UCSD-AML1 (cell line): ENCODE measurements around the gene PCSK2.

Experiments
- DNase-seq: peaks from one replicate; lab custom pipeline; 2025; ENCODE audit not compliant: unreplicated experiment; lab: John Stamatoyannopoulos, UW

The PCSK2 gene

GRCh38 chr20:17248224-17248623, 21.4 kb downstream of the PCSK2 start:
- no peak for DNase-seq

DNA sequence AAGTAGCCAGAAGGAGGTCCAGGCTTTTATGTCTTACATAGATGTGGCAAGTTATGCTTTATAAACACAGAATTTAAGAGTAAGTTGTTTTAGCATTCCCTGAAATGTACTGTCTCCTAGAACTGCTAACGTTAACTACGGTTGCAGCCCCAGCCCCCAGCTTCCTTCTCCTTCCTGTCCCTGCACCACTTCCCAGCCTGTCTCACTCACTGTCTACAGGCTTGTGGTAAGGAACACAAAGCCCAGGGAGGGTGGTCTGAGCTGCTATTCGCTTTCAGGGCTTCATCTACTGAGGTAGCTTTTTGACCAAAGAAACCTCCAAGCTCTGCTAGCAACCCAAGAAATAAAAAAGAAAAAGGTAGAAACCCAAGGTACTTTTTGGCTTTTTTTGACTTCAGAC, 35.9 kb downstream of the PCSK2 start:
- peak; percentile 42 for DNase-seq

GRCh38 chr20:17273717-17274116, 46.9 kb downstream of the PCSK2 start:
- DNase-seq = no peak

GRCh38 chr20:17276101-17276500, 49.3 kb downstream of the PCSK2 start:
- no peak for DNase-seq

DNA sequence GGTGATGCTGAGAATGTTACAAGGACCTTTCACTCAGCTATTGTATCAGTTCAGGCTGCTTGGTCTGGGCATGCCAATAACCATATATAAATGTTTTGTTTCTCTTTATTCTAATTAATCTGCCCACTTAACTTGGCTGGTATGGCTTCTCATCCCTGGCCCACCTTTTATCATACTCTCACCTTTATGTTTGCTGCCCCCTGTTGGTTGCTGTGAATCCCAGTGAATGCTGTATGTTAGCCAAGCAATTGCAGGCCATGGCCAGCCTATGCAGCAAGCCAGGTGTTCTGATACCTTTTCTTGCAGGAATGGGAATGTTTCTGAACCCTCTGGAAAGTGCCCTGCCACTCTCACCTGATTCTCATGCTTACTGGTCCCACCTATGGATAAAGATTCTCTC, 54.6 kb downstream of the PCSK2 start:
- DNase-seq = peak; percentile 24

GRCh38 chr20:17282501-17282900, 55.7 kb downstream of the PCSK2 start:
- DNase-seq = no peak

DNA sequence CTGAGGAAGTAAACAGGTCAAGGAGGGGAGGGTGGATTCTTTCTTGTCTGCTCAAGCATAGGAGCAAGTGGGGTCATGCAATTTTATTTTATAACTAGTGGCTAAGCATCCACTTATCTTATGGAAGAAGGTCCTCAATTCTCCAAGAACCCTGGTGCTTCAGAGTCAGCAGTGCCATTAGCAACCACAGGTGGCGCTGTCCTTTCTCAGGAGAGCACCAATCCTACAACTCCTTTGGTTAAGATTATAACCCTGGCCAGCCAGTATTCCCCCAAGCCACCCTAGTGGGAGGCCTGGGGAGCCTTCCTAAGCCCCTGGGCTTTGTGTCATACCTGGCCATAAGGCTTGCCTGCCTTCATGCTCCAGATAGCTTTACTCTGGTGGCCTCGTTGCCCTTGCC, 60.7 kb downstream of the PCSK2 start:
- DNase-seq = no peak

DNA sequence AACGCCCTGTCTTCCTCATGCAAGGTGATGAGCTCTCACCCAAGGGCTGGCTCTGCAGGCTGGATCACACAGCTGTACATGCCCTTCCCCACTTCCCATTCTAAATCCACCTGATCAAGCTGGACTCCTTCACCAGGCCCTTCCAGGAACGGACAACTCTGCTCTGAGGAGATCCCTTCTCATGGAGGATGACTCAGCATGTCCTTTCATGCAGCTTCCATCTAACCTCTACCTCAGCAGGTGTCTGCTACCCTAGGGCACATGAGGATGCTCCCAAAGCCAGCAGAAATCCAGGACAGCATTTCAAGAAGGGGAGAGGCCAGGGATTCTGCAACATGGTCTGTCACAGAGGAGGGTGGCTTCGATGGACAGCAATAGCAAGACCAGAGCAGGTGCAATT, 61.2 kb downstream of the PCSK2 start:
- no peak for DNase-seq

DNA sequence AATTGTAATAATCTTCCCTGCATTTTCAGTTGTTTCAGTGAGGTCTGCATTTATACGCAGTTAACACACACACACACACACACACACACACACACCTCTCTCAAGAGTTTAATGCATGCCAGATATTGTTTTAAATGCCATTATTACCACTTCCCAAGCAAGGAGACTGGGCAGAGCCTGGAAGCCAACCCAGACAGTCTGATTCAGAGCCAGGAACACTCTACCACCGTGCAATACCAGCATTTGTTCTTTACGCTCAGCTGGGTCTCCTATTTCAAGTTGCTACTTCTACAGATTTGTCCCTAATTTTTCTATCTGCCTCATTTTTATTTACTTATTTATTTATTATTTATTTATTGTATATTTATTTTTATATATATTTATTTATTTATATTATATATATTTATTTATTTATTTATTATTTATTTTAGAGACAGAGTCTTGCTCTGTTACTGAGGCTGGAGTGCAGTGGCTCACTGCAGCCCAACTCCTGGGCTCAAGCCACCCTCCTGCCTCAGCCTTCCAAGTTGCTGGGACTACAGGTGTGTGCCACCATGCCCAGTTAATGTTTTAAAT, 68.4 kb downstream of the PCSK2 start:
- DNase-seq = no peak

- DNase-seq = no peak
These were observed 69.2 kb downstream of the PCSK2 start for GRCh38 chr20:17295991-17296390.

GRCh38 chr20:17298171-17298570, 71.3 kb downstream of the PCSK2 start:
- DNase-seq = no peak

DNA sequence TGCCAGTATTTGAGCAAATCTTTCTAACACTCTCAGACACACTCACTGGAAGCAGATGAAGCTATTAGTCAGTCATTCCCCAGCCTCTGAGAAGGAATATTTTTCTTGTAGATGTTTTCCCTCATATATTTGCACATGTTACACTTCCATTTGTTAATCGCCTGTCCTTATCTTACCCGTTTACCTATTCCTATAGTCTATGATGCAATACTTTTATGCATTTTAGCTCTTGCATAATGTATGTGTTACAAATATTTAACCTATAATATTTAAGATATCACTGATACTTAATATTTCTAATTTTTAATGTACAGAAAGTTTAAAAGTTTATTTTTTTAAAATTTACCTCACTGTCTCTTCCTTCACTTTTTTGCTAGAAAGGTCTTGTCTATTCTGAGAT, 71.9 kb downstream of the PCSK2 start:
- no peak for DNase-seq

GRCh38 chr20:17300113-17300512, 73.3 kb downstream of the PCSK2 start:
- DNase-seq = no peak

DNA sequence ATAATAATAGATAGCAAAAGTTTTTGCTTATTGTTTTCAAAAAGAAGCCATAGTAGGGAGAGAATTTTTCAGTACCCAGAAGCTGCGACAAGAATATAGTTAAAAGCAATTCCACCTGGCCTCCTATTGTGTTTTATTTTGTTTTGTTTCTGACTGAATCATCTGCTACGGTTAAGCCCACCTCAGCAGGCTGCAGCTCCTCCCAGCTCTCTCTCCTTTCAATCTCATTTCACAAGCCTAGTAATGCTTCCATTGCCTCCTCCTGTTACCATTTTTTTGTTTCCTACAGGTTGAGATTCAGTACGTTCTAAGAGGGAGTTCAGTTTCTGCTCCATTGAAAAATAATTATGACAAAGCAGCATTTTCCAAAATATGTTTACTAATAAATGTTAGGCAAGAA, 77.9 kb downstream of the PCSK2 start:
- no peak for DNase-seq

- no peak for DNase-seq
These were observed 79.6 kb downstream of the PCSK2 start for GRCh38 chr20:17306427-17306826.

DNA sequence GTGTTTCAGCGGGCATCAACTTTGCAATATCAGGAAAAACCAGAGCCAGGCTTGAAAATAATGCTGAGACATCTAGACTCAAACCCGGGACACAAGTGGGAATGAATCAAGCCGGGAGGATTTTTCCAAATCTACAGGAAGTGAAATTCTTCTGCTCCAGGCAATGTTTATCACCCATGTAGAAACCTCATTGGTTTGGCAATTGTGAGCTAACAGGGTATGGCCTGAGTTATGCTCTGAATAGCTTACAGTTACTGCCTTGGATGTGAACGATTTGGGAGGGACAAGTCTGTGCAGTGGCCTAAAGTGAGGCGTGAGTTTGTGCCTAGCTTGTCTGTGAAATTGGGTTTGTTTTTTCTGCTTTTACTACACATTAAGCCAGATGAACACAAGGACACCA, 87.4 kb downstream of the PCSK2 start:
- no peak for DNase-seq

- no peak for DNase-seq
These were observed 88.8 kb downstream of the PCSK2 start for GRCh38 chr20:17315407-17316231.

- no peak for DNase-seq
These were observed 89.6 kb downstream of the PCSK2 start for GRCh38 chr20:17316316-17317038.

DNA sequence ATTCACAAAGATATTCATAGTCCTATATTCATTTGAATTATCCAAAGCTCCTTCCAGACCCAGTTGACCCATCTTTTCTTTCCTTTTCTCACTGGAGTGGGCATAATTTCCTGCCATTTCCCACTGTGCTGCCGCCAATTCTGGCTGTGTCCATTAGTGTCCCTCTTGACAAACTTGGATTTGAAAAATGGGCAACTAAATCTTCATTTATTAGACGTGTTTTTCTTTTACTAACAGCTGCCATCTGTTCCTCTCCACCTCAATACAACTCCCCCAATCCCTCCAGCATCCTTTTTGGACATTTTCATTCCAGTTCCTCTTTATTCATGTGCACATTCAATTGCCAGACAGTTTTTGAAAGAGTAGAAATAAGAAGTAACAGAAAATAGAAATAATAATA, 90.5 kb downstream of the PCSK2 start:
- DNase-seq = no peak

DNA sequence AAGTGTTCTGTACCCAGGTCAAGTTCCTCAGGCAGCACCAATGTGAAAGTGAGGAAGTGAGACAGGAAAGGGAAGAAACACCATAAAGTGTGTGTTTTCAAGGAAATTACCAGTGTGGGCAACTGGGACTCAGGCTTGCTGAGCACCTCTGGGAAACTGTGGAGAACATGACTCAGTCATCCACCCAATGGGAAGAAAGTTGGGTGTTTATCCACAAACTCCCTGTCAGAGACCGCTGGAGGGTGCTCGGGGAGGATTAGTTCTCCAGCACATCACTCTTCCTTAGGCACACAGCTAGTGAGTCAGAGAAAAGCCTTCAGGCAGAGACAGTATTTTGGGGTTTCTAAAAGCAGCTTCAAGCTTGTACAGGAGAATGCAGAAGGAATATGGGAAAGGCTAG, 93.6 kb downstream of the PCSK2 start:
- no peak for DNase-seq

- no peak for DNase-seq
These were observed 99.3 kb downstream of the PCSK2 start for GRCh38 chr20:17326096-17326495.
